Activated CD8-positive, alpha-beta memory T cell treated with anti-CD3 and anti-CD28 coated beads, Interleukin-2, amount 50 U/mL, for 4 hours (primary cell): ENCODE data around the gene PCYOX1L.

Experiments used
- DNase-seq: peaks from one replicate; pipeline ENCODE4 v3.0.0-alpha.2; 2020

PCYOX1L gene, protein sequence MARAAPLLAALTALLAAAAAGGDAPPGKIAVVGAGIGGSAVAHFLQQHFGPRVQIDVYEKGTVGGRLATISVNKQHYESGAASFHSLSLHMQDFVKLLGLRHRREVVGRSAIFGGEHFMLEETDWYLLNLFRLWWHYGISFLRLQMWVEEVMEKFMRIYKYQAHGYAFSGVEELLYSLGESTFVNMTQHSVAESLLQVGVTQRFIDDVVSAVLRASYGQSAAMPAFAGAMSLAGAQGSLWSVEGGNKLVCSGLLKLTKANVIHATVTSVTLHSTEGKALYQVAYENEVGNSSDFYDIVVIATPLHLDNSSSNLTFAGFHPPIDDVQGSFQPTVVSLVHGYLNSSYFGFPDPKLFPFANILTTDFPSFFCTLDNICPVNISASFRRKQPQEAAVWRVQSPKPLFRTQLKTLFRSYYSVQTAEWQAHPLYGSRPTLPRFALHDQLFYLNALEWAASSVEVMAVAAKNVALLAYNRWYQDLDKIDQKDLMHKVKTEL

DNA sequence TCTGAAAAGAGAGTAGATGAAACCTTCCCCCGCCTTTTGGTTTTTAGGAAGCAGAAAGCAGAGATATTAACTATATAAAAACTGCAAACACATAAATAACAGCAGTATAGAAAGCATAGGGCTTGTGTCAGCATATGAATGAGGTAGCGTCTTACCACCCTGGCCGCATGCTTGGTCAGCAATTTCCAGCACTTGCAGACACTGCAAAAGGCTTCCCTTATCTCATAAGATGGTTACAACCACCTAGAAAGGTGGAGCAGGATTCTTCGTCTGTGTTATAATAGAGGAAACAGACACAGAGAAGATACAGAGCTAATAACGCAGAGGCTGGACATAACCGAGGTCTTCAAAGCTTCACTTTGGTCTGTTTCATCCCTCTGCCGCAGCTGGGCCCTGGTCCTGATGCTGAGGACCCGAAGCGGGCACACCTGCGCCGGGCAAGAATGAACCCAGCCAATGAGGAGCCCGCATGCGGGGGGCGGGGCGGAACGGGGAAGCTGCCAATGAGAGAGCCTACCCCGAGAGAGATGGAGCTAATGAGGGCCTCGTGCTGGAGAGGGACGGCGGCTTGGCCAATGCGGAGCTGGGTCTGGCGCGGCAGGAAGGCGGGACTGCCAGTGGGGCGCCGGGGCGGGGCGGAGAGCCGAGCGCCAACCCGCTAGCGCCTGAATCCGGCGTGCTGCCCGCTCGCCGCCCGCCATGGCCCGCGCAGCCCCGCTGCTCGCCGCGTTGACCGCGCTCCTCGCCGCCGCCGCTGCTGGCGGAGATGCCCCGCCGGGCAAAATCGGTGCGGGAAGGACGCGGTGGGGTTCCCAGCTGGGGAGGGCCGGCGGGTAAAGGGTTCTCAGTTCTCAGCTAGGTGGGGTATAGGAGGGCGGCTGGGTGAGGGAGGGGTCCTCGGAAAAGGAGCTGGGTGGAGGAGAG is at the start of gene PCYOX1L:
Gene PCYOX1L (plus strand): TSS at position 677 of the 924 bp plus-strand sequence. CDS start 23 bp downstream, at position 700.
- peak; percentile 90 for DNase-seq

DNA sequence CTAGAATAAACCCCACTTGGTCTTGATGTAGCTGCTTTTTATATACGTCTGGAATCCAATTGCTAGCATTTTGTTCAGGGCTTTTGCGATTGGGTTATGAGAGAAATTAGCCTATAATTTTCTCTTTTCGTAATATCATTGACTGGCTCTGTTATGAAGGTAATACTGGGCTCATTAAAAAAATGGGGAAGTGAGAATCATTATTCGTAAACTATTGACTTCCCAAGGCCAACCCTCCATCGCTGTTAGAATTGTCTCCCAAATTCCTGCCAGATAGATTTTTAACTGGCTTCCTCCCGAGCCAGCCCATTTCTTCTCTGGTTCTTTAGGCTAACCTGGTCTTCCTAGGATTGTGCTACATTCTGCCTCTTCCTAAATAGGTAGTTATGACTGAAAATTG is 48.5 kb upstream of the PCYOX1L start:
- no peak for DNase-seq

DNA sequence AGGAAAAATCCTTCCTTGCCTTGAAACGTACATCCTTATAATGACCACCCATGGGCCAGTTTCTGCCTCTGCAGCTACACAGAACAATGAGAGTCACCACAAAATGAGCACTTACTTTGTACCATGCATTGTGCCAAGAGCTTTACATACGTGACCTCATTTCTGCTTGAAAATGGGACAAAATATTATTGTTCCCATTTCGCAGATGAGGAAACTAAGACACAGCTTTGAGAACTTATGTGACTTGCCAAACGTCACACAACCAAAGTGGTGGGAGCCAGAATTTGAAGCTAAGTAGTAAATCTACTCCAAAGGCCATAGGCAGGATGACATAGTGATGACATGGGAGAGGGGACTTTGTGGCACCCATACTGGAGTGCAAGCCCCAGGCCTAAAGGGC is 47.4 kb upstream of the PCYOX1L start:
- no peak for DNase-seq

DNA sequence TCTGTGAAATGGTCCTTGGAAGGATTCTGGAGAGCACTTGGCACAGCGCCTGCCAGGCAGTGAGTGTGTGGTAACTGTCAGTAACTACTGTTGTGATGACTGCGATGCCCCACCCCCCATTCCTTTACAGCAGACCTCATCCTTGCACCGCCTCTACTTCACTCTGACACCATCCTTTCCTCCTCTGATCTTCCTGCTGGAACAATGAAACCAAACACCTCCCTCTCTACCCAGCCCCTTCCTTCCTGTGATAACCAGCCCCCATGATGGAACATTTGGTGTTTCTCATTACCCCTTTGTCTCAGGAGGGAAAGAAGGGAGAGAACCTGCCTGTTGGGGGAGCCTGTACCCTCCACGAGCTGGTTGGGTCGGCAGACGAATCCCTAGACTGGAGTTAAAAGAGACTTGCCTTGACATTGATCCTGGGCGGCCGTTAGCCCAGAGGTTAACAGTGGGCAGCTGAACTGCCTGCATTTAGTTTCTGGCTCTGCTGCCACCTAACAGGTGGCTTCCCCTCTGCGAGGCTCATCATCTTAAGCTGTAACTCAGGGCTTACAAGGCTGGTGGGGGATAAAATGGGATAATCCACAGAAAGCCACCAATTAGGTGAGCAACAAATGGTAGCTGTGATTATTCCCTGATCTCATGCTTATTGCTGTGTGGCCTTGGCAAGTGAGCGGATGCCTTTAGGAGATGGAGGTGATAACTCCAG is 46.7 kb upstream of the PCYOX1L start:
- no peak for DNase-seq

DNA sequence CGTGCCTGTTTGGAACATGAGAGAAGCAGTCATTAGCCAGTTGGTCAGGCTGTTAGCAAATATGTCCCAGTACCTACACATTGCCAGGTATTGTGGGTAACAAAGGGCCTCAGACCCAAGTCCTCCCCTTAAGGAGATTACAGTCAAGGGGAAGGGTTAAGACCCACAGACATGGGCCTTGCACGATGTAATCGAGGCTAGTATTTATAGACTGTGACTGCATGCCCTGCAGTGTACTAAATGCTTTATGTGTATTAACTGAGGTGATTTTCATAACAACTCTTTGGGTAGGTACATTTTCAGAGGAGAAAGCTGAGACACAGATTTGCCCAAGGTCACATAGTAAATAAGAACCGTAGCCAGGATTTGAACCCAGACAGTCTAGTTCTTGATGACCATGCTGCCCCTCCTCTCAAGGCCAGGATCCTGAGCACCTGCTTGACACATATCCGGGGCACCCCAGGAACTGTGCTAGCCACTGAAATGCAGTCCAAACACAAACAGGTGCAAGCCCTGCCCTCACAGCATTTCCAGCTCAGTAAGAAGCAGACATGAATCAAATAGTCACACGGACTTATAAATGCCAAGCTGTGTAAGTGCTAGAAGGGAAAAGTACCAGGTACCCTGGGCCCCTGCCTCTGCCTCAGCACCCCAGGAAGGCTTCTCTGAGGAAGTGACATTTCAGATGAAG is 44.5 kb upstream of the PCYOX1L start:
- DNase-seq: no peak

DNA sequence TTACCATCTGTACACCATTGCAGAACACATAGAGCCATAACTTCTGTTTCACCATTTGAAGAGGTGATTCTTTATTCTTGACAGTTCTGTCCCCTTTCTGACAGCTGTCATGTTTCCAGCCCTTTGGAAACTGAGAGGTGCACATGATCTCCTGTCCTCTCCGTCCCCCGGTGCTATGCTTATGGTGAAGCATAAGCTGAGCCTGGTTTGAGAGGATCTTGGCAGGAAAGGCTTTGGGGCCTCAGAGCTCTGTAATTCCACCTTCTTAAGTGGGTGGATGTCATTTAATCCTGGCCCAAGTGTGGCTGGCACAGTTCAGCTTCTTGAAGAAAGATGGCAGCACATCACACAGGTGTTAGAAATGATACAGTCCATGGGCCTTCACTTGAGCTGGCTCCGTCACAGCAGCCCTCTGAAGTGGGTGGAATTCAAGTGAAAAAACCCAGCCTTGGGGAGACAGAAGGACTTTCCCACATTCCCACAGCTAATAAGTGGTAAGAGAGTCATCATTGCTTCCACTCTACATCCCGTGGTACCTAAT is 43.2 kb upstream of the PCYOX1L start:
- DNase-seq: no peak

DNA sequence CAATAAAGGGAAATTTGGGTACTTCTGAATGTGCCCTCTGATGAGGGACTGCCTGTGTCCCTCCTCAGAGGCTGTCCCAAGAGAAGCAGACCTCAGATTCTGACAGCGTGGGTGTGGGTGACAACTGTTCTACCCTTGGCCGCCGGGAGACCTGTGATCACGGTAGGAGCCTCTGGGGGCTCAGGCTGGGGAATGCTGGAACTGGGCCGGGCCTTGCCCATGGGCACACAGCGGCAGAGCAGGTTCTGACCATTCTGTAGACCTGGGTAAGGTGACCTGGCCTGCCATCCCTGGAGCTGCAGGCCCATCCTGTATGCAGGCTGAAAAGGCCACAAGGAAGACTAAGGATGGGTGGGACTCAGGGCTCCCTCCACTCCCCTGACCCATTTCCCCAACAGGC is 42.1 kb upstream of the PCYOX1L start:
- no peak for DNase-seq

DNA sequence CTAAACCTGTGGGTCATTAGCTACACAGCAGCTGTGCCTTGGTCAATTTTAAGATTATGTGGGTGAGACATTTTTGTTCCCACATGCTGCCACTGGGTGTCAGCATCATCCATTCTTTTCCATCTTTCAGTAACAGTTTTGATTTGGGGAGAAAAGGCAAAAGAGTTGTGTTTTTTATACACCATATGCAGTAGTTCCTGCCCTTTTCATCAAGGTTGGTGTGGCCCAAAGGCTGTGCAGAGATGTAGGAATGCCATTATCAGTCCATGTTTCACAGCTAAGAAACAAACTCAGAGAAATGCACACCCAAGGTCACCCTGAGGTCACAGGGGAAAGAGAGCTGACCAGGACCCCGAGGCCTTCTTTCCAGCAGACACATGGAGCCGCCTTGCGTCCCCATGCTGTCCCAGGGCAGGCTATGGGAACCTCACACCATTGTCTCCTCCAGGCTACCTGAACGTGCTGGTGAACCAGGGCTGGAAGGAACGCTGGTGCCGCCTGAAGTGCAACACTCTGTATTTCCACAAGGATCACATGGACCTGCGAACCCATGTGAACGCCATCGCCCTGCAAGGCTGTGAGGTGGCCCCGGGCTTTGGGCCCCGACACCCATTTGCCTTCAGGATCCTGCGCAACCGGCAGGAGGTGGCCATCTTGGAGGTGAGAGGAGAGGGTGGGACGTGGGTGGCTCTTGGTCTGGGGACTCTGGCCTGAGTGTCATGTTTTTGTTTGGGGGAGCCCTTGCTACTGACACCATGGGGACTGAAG is 40.4 kb upstream of the PCYOX1L start:
- peak; percentile 32 for DNase-seq

DNA sequence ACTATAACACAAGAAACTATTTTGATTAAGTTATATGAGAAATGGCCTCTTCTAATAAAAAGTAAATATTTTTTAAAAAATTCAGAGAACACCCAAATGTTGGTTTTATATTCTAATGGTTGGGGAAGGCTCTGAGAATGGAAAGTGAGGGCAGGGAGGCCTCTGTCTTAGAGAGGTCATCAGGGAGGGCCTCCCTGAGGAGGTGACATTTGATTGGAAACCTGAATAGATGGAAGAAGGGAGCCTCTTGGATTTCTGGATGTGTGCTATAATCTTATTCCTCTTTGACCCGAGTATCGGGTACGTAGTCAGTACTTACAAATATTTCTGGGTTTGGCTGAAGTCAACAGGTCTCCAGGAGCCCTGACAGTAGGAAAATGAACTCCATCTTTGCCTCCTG is 38.7 kb upstream of the PCYOX1L start:
- no peak for DNase-seq

DNA sequence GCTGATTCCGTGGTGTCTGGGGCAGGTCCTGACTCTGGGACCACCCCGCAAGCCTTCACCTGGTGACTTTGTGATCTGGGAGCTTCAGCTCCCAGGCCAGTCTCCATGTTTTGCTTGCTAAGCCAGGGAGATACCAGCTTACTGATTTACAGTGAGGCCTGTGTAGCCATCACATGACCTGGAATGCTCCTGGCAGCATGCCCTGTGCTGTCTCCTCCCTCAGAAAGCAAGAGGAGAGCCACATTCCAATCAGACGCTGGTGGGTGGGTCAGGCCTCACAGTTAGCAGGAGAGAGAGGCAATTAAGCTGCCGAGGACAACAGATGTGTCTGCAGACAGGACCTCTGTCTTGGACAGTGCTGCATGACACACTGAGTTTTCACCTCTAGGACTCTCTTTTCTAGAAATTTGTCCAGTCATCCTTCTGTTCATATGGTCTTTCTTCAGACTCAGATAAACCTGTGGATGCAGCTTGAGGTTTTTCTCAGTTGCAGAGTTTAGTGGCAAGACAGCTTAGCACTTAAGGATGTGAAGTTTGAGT is 37.0 kb upstream of the PCYOX1L start:
- DNase-seq: no peak

DNA sequence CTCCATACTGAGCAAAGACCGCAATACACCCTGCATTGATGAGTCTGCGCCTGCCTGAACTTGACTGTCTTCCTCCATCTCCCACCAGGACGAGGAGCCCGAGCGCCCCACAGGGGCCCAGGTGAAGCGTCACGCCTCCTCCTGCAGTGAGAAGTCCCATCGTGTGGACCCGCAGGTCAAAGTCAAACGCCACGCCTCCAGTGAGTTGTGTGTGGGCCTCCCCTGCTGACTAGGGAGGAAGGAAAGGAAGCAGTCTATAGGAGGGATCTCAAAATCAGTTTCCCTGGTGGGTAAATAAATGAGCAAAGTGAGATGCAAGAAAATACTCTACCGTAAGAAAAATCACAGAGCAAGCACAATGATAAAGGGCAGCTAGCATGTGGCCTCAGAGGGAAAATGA is 35.3 kb upstream of the PCYOX1L start:
- DNase-seq: no peak

DNA sequence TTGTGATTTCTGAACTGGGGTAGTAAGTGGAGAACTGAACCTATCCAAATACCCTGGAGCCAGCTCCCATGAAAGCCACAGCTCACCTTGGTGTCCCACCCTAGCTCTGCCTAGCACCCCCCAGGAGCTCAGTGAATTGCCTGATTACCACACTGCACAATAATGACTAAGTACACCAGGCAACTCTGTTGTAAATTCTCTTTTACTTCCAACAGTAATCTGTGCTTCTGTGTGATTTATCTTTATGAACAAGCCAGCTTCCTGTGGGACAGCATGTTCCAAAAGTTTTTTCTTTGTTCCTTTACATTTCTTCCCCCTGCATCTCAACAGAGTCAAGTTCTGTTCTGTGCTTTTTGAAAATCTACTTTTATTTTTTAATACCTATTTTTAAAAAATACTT is 34.6 kb upstream of the PCYOX1L start:
- no peak for DNase-seq

DNA sequence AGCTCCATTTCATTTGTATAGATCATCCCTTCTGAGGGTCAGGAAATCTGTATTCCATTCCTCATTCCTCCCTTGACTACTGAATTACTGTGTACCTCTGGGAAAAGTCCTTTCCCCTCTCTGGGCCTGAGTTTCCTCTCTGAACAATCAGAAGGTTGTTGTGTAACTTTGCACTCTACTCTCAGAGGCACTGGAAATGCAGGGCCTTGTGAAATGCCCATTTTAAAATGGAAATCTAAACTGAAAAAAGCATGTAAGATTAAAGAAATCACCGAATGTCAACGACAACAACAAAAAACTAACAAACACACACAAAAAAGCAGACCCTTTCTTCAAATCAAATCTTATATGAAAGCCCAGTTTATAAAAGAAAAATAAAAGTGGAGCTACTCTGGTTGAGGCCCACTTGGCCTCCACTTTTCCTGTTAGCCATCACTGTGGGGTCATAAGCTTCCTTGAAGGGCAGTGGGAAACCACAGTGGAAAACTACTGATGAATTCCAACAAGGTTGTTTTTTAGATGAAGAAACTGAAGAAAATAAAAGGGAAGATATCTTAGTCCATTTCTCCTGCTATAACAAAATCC is 34.1 kb upstream of the PCYOX1L start:
- DNase-seq: no peak

DNA sequence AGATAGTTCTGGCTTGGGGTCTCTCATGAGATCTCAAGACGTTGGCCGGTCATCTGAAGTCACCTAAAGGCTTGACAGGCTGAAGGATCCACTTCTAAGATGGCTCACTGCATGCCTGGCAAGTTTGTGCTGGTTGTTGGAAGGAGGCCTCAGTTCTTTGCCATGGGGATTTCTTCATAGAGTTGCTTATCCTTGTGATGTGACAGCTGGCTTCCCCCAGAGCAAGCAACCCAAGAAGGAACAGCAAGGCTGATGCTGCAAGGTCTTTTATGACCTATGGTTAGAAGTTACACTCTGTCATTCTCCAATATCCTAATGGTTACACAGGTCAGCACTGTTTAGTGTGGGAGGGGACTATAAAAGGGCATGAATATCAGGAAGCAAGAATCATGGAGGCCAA is 33.2 kb upstream of the PCYOX1L start:
- DNase-seq: no peak

DNA sequence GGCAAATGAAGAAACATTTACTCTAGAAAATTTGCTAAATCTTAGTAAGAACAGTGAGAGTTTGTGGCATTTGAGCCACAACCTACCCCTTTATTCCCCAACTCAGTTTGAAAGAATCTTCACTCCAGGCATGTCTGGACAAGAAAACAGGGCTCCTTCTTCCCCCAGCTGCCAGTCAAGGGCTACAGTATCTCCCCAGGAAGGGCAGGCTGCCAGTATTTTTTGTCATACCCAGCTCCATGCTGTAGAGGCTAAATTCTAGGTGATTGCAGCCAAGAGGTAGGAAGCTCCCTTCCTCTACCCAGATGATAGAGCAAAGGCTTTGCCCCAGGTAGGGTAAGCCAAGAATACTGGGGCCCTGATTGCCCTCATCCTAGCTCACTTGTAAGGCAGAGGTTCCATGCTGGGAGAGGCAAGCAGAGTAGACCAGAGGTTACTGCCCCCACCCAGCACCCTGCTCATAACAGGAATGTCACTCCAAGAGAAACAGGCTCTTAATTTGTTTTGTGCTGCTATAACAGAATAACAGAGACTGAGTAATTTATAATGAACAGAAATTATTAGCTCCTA is 32.6 kb upstream of the PCYOX1L start:
- DNase-seq: no peak

DNA sequence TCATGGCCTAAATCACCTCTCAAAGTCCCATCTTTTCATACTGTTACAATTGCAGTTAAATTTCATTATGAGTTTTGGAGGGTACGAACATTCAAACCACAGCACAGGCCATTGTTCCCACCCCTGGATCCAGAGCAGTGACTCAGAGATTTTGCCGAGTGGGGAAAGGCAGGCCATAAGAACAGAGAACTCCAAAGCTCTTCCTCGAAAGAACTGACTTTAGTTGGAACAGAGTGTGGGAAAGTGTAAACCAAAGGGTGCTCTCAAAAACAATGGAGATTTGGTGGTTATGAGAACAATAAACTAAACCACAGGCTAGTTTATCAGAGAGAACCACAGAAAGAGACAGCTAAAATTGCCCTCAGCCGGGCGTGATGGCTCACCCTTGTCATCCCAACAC is 32.0 kb upstream of the PCYOX1L start:
- no peak for DNase-seq

DNA sequence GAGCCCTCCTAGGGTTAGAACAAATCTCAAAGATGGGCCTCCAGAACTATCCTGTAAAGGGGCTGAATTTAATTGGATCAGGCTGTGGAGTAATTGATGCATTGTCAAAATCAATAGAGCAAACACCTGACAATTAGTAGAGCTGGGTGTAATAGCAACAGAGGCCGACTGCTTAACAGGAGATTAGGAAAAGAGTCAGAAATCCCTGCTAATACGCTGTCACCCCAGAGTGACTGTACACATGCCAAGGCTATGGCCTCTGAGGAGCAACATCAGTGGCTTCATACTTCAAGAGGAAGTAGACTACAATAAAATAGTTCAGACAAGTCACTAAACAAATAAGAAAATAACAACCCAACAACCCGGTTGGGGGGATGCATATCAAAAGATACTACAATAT is 31.2 kb upstream of the PCYOX1L start:
- no peak for DNase-seq

DNA sequence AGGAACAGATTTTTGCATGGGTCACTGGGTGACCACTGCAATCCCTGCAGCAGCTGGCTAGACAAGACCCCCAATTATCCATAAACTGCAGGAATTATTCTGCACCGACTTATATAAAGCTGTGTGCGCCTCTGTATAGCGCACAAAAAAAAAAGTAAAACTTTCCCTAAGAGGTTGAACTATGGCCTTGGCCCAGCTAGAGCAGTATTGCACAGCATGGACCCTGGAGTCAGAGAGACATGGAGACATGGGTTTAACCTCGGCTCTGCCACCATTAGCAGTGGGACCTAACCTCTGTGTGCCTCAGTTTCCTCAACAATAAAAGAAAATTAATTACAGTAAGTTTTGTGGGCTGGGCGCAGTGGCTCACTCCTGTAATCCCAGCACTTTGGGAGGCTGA is 29.7 kb upstream of the PCYOX1L start:
- DNase-seq: no peak

DNA sequence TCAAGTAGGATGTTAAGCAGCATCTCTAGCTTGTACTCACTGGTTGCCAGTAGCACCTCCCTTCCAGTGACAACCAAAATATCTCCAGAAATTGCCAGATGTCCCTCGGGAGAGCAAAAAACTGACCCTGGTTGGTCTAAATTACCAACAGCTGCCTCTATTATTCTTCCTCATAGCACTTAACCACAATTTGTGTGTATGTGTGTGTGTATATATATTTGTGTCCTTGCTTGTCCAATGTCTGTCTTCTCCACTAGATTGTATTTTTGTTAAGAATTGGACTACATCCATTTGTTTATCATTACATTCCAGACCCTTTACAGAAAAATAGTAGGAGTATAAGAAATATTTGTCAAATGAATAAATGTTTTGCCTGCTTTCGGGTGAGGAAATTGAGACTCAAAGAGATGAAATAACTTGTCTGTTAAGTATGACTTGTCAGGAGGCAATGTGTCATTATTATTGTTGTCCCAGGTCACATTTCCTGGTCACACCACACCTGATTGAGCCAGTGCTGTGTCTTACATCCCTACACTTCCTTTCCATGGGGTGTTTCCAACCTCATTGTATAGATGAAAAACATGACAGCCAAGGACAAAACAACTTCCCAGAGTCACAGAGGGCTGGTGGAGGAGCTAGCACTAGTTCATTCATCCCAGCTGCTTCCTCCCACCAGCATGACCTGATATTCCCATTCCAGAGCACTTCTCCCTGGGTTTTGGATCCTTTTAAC is 24.0 kb upstream of the PCYOX1L start:
- DNase-seq: no peak

DNA sequence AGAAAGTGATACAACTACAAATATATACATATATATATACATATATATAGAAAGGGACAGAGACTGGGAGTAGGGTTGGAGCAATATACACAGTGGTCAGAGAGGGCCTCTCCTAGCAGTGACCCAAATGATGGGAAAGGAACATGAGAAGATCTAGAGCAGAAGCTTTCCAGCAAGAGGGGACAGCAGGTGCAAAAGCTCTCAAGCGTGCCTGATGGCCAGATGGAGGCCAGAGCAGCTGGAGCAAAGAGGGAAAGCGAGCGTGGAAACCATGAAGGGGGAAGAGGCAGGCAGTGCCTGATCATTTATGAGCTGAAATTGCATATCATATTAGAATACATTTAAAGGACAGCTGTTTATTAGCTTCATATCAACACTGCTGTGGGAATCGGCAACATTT is 20.1 kb upstream of the PCYOX1L start:
- DNase-seq: no peak
